ENCODE results near the gene ZDHHC5. TPM values are rescaled to one million over a fixed set of nuclear protein-coding genes. Genes with fewer than 3 reads are reported as not detected.

The ZDHHC5 gene
- total RNA-seq, 2 experiments from 2014 or later = 81.9 to 82.2 TPM

DNA sequence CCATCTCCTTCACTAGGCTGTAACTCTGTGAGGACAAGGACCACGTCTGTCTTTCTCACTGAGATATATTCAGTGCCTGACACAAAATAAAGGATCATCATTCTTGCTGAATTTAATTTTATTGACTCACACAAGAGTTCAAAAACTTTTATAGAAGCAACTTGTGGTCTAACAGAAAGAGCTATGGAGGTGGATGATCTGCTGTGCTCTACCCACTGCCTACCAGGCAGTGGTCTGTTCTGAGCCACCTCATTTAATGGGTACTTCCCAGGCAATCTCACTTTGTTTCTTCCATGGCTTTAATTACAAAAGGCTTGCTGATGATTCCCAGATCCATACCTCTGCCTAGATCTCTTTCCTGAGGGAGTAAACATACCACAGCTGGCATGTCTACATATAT, 79.0 kb downstream of the ZDHHC5 start:
- POLR2A ChIA-PET = interaction anchor here (0.6 to 0.7 kb wide), 2 partner anchors 10 to 774 kb away, joined by 4 to 11 read pairs; no protein-coding TSS in a partner anchor
- CTCF ChIA-PET = interaction anchor here (1.1 to 1.6 kb wide), 2 partner anchors 48 to 289 kb away, joined by 3 read pairs; no protein-coding TSS in a partner anchor

Other genes starting within 250 kb of the ZDHHC5 start
- 100 to 1,000 TPM; 444 to 465 TPM for gene SLC43A3, start 241.0 kb upstream of the ZDHHC5 start, total RNA-seq
- under 1 TPM; 0.23 to 0.36 TPM for gene RTN4RL2, start 207.6 kb upstream of the ZDHHC5 start, total RNA-seq
- 10 to 100 TPM; 35.1 to 36.3 TPM for gene SLC43A1, start 152.4 kb upstream of the ZDHHC5 start, total RNA-seq
- gene TIMM10, start 137.4 kb upstream of the ZDHHC5 start, total RNA-seq = 100 to 1,000 TPM; 137 to 140 TPM
- not detected for gene SMTNL1, start 130.5 kb upstream of the ZDHHC5 start, total RNA-seq
- 10 to 100 TPM; 81.3 to 88.9 TPM for gene UBE2L6, start 100.4 kb upstream of the ZDHHC5 start, total RNA-seq
- not detected for gene SERPING1, start 70.4 kb upstream of the ZDHHC5 start, total RNA-seq
- not detected for gene YPEL4, start 18.2 kb upstream of the ZDHHC5 start, total RNA-seq
- gene CLP1, start 10.4 kb upstream of the ZDHHC5 start, total RNA-seq = 10 to 100 TPM; 19.8 to 20.5 TPM
- gene MED19, start 44.1 kb downstream of the ZDHHC5 start, total RNA-seq = 10 to 100 TPM; 16.4 to 18.0 TPM
- 100 to 1,000 TPM; 115 to 116 TPM for gene TMX2, start 44.5 kb downstream of the ZDHHC5 start, total RNA-seq
- 100 to 1,000 TPM; 238 to 252 TPM for gene SELENOH, start 73.4 kb downstream of the ZDHHC5 start, total RNA-seq
- not detected for gene BTBD18, start 83.7 kb downstream of the ZDHHC5 start, total RNA-seq
- gene CTNND1, start 93.7 kb downstream of the ZDHHC5 start, total RNA-seq = 1 to 10 TPM; 3.4 to 4.4 TPM